Measurements from ENCODE around the gene NPSR1.

Gene NPSR1

GRCh38 chr7:34723338-34723737 is 65.3 kb downstream of the NPSR1 start:
- no peak for DNase-seq (ENCODE audit: low read depth)

- no peak for DNase-seq (ENCODE audit: low read depth)
Measured at GRCh38 chr7:34723866-34724490, 66.0 kb downstream of the NPSR1 start.

- no peak for DNase-seq (ENCODE audit: low read depth)
Measured at GRCh38 chr7:34726221-34726620, 68.2 kb downstream of the NPSR1 start.

- no peak for DNase-seq (ENCODE audit: low read depth)
Measured at GRCh38 chr7:34727464-34727995, 69.5 kb downstream of the NPSR1 start.

- DNase-seq (ENCODE audit: low read depth): no peak
Measured at GRCh38 chr7:34728156-34728555, 70.1 kb downstream of the NPSR1 start.

- DNase-seq (ENCODE audit: low read depth): no peak
Measured at GRCh38 chr7:34734771-34735170, 76.8 kb downstream of the NPSR1 start.

- no peak for DNase-seq (ENCODE audit: low read depth)
Measured at GRCh38 chr7:34735526-34735925, 77.5 kb downstream of the NPSR1 start.

GRCh38 chr7:34739651-34740300 is 81.8 kb downstream of the NPSR1 start:
- DNase-seq (ENCODE audit: low read depth): no peak

- no peak for DNase-seq (ENCODE audit: low read depth)
Measured at GRCh38 chr7:34740840-34741239, 82.8 kb downstream of the NPSR1 start.

GRCh38 chr7:34747176-34747781 is 89.3 kb downstream of the NPSR1 start:
- no peak for DNase-seq (ENCODE audit: low read depth)

GRCh38 chr7:34747867-34748727 is 90.1 kb downstream of the NPSR1 start:
- DNase-seq (ENCODE audit: low read depth): no peak

- DNase-seq (ENCODE audit: low read depth): no peak
Measured at GRCh38 chr7:34748728-34749089, 90.7 kb downstream of the NPSR1 start.

GRCh38 chr7:34749446-34749845 is 91.4 kb downstream of the NPSR1 start:
- DNase-seq (ENCODE audit: low read depth): no peak

GRCh38 chr7:34750209-34750608 is 92.2 kb downstream of the NPSR1 start:
- no peak for DNase-seq (ENCODE audit: low read depth)

- no peak for DNase-seq (ENCODE audit: low read depth)
Measured at GRCh38 chr7:34750636-34751035, 92.6 kb downstream of the NPSR1 start.

- no peak for DNase-seq (ENCODE audit: low read depth)
Measured at GRCh38 chr7:34751725-34752643, 94.0 kb downstream of the NPSR1 start.

- no peak for DNase-seq (ENCODE audit: low read depth)
Measured at GRCh38 chr7:34752929-34753328, 94.9 kb downstream of the NPSR1 start.

- DNase-seq (ENCODE audit: low read depth): no peak
Measured at GRCh38 chr7:34755008-34755407, 97.0 kb downstream of the NPSR1 start.

GRCh38 chr7:34756025-34756437 is 98.0 kb downstream of the NPSR1 start:
- DNase-seq (ENCODE audit: low read depth): no peak

GRCh38 chr7:34756691-34757090 is 98.7 kb downstream of the NPSR1 start:
- no peak for DNase-seq (ENCODE audit: low read depth)

GRCh38 chr7:34757570-34758110 is 99.6 kb downstream of the NPSR1 start:
- no peak for DNase-seq (ENCODE audit: low read depth)
